ENCODE data around the gene CLPTM1L.

CLPTM1L gene

GRCh38 chr5:1280177-1281037 is 64.5 kb downstream of the CLPTM1L start:
- H3K4me3 ChIP-seq (ENCODE audit: low read depth, low read length): peak overlapping the region; percentile 68
- TF ChIP-seq CTCF (IDR thresholded peaks at IDR 0.05; ENCODE audit: low read depth, low read length): no peak

- H3K4me3 ChIP-seq (ENCODE audit: low read depth, low read length): peak overlapping the region; percentile 68
- no peak for TF ChIP-seq CTCF (IDR thresholded peaks at IDR 0.05; ENCODE audit: low read depth, low read length)
Observed at GRCh38 chr5:1279443-1280151, 65.3 kb downstream of the CLPTM1L start.

- no peak for TF ChIP-seq CTCF (IDR thresholded peaks at IDR 0.05; ENCODE audit: low read depth, low read length)
- peak overlapping the region; percentile 68 for H3K4me3 ChIP-seq (ENCODE audit: low read depth, low read length)
Observed at GRCh38 chr5:1278656-1279442, 66.0 kb downstream of the CLPTM1L start.

GRCh38 chr5:1278216-1278615 is 66.7 kb downstream of the CLPTM1L start:
- TF ChIP-seq CTCF (IDR thresholded peaks at IDR 0.05; ENCODE audit: low read depth, low read length): no peak
- H3K4me3 ChIP-seq (ENCODE audit: low read depth, low read length): peak overlapping the region; percentile 63

- no peak for TF ChIP-seq CTCF (IDR thresholded peaks at IDR 0.05; ENCODE audit: low read depth, low read length)
- H3K4me3 ChIP-seq (ENCODE audit: low read depth, low read length): no peak overlapping the region
Observed at GRCh38 chr5:1277781-1278180, 67.1 kb downstream of the CLPTM1L start.

GRCh38 chr5:1277331-1277730 is 67.6 kb downstream of the CLPTM1L start:
- TF ChIP-seq CTCF (IDR thresholded peaks at IDR 0.05; ENCODE audit: low read depth, low read length): no peak

More at GRCh38 chr5:1277331-1277730, 67.6 kb downstream of the CLPTM1L start:
- no peak overlapping the region for H3K4me3 ChIP-seq (ENCODE audit: low read depth, low read length)

Data from WI38 (cell line).